Skeletal muscle cell (primary cell): ENCODE data around the gene ZNF132.
A peak's percentile ranks its signal among the peaks of the same experiment; 100 is the strongest.

Experiments
- DNase-seq: peaks from one replicate; pipeline ENCODE4 v3.0.0-alpha.2; 2010; ENCODE audit warnings: low read depth
- H3K4me3 ChIP-seq: 2 replicates; pipeline ENCODE4 v1.5.1; 2011; ENCODE audit warnings: low read depth, mild to moderate bottlenecking, control low read depth, low read length, moderate library complexity

The ZNF132 gene

GRCh38 chr19:58394821-58395219 lies 45.1 kb downstream of the ZNF132 start:
- H3K4me3 ChIP-seq = no peak overlapping the region
- no peak for DNase-seq

GRCh38 chr19:58393725-58394033 lies 46.3 kb downstream of the ZNF132 start:
- H3K4me3 ChIP-seq = no peak overlapping the region
- no peak for DNase-seq

- no peak for DNase-seq
- no peak overlapping the region for H3K4me3 ChIP-seq
Observed at GRCh38 chr19:58392945-58393724, 46.8 kb downstream of the ZNF132 start.

GRCh38 chr19:58388175-58388526 lies 51.8 kb downstream of the ZNF132 start:
- peak overlapping the region; percentile 58 for H3K4me3 ChIP-seq
- DNase-seq = no peak

- peak overlapping the region; percentile 58 for H3K4me3 ChIP-seq
- no peak for DNase-seq
Observed at GRCh38 chr19:58387338-58388174, 52.4 kb downstream of the ZNF132 start.

GRCh38 chr19:58386576-58387337 lies 53.2 kb downstream of the ZNF132 start, which contains the start of gene RPS5:
RPS5 (plus strand) TSS chr19:58387269; CDS start chr19:58388138, 869 bp downstream.
- peak within 1 kb of the TSS; percentile 58 for H3K4me3 ChIP-seq
- peak; percentile 96 for DNase-seq

GRCh38 chr19:58385891-58386575 lies 53.9 kb downstream of the ZNF132 start:
- H3K4me3 ChIP-seq = peak overlapping the region; percentile 58
- DNase-seq = no peak

- DNase-seq = no peak
- H3K4me3 ChIP-seq = peak overlapping the region; percentile 58
Observed at GRCh38 chr19:58385313-58385890, 54.6 kb downstream of the ZNF132 start.

- H3K4me3 ChIP-seq = no peak overlapping the region
- DNase-seq = no peak
Observed at GRCh38 chr19:58382997-58383603, 56.9 kb downstream of the ZNF132 start.
